Nephron (organoid): ENCODE data around the gene C10orf105.
A peak's percentile ranks its signal among the peaks of the same experiment; 100 is the strongest.

Experiments
- H3K27ac Mint-ChIP-seq, 3 experiments: 2 replicates each; pipeline ENCODE4 v1.8.0; 2020; ENCODE audit warnings: mixed read lengths in 3 of 3, mild to moderate bottlenecking in 2 of 3, moderate library complexity in 1 of 3
- H3K27me3 Mint-ChIP-seq: 2 replicates; pipeline ENCODE4 v1.8.0; 2021; ENCODE audit warnings: low read depth, mild to moderate bottlenecking, moderate library complexity, mixed read lengths
- H3K36me3 Mint-ChIP-seq: 2 replicates; pipeline ENCODE4 v1.8.0; 2020; ENCODE audit warnings: low read depth, mixed read lengths
- H3K4me1 Mint-ChIP-seq: 2 replicates; pipeline ENCODE4 v1.8.0; 2020; ENCODE audit warnings: mixed read lengths
- H3K4me3 Mint-ChIP-seq, 3 experiments: 2 replicates each; pipeline ENCODE4 v1.8.0; 2020; ENCODE audit warnings: mild to moderate bottlenecking in 3 of 3, mixed read lengths in 3 of 3, moderate library complexity in 2 of 3
- H3K9me3 Mint-ChIP-seq: 2 replicates; pipeline ENCODE4 v1.8.0; 2020; ENCODE audit warnings: mixed read lengths
- CTCF ChIP-seq, 3 experiments: fragments of 200-600 bp; sonication (generic); IDR thresholded peaks; one replicate each; pipeline ENCODE4 v1.5.0; 2021; ENCODE audit warnings: antibody characterized with exemption in 3 of 3; ENCODE audit not compliant: unreplicated experiment in 3 of 3

The C10orf105 gene

GRCh38 chr10:71736570-71736952 is 17.0 kb upstream of the C10orf105 start:
- Mint-ChIP-seq H3K4me3 (peak overlapping the region in 1 of 3 experiments; percentile 20), H3K9me3 (no peaks in the 10 kb centered on the region), H3K36me3 (no peaks in the 10 kb centered on the region), H3K27ac (peak overlapping the region; percentile 12 to 64 (median 12)), H3K27me3 (peaks cover 9% of the 10 kb centered on the region), H3K4me1 (peaks cover 10% of the 10 kb centered on the region)
- TF ChIP-seq CTCF (IDR thresholded peaks at IDR 0.05; ENCODE audit: unreplicated experiment in 3 of 3), result no peak

- H3K9me3 Mint-ChIP-seq, result no peaks in the 10 kb centered on the region
- peaks cover 10% of the 10 kb centered on the region for H3K4me1 Mint-ChIP-seq
- H3K27ac Mint-ChIP-seq, result peak overlapping the region in 1 of 3 experiments; percentile 12
- peaks cover 9% of the 10 kb centered on the region for H3K27me3 Mint-ChIP-seq
- no peaks in the 10 kb centered on the region for H3K36me3 Mint-ChIP-seq
- H3K4me3 Mint-ChIP-seq, result no peak overlapping the region
- no peak for TF ChIP-seq CTCF (IDR thresholded peaks at IDR 0.05; ENCODE audit: unreplicated experiment in 3 of 3)
Measured at GRCh38 chr10:71735709-71736569, 16.4 kb upstream of the C10orf105 start.

GRCh38 chr10:71734797-71735196 is 15.2 kb upstream of the C10orf105 start:
- H3K4me1 Mint-ChIP-seq, result peaks cover 10% of the 10 kb centered on the region
- H3K36me3 Mint-ChIP-seq, result no peaks in the 10 kb centered on the region
- peaks cover 9% of the 10 kb centered on the region for H3K27me3 Mint-ChIP-seq
- no peak overlapping the region for H3K27ac Mint-ChIP-seq
- no peaks in the 10 kb centered on the region for H3K9me3 Mint-ChIP-seq
- TF ChIP-seq CTCF (IDR thresholded peaks at IDR 0.05; ENCODE audit: unreplicated experiment in 3 of 3), result no peak
- H3K4me3 Mint-ChIP-seq, result no peak overlapping the region

- TF ChIP-seq CTCF (IDR thresholded peaks at IDR 0.05; ENCODE audit: unreplicated experiment in 3 of 3), result no peak
- no peak overlapping the region for H3K4me3 Mint-ChIP-seq
- peaks cover 9% of the 10 kb centered on the region for H3K27me3 Mint-ChIP-seq
- H3K27ac Mint-ChIP-seq, result no peak overlapping the region
- H3K4me1 Mint-ChIP-seq, result peaks cover 31% of the 10 kb centered on the region
- H3K36me3 Mint-ChIP-seq, result no peaks in the 10 kb centered on the region
- H3K9me3 Mint-ChIP-seq, result no peaks in the 10 kb centered on the region
Measured at GRCh38 chr10:71731791-71732190, 12.2 kb upstream of the C10orf105 start.

DNA sequence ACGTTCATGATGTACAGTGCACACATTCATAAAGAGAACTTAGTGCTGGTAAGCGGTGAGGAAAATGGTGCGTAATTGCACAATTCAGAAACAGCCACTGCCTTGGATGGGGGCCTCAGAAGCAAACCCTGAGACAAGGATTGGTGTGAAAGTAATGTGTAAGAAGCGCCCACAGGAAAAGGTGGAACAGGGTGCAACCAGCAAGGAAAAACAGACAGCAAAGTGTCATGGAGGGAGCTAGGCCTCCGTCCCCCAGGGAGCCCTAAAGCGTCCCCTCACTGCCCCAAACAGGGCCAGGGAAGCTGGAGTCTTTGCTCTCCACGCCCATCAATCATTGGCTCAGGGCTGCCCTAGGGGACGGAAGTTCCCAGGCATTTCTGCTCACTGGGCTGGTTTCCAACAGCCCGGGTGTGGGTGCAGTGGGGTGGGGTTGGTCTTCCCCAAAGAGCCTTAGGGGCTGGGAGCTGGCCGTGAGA is 9.6 kb upstream of the C10orf105 start:
- TF ChIP-seq CTCF (IDR thresholded peaks at IDR 0.05; ENCODE audit: unreplicated experiment in 3 of 3), result no peak
- no peak overlapping the region for H3K4me3 Mint-ChIP-seq
- no peaks in the 10 kb centered on the region for H3K36me3 Mint-ChIP-seq
- peaks cover 8% of the 10 kb centered on the region for H3K27me3 Mint-ChIP-seq
- peak overlapping the region; percentile 10 to 77 (median 54) for H3K27ac Mint-ChIP-seq
- H3K9me3 Mint-ChIP-seq, result no peaks in the 10 kb centered on the region
- peaks cover 34% of the 10 kb centered on the region for H3K4me1 Mint-ChIP-seq
